T follicular helper cell (primary cell): ENCODE data around the gene RUFY3.
"Not testable (repeated sequence)": the region's sequence is repeated elsewhere in the genome, so short reads cannot be mapped to it uniquely, and the experiment has no call there.

Source experiments
- DNase-seq: peaks from one replicate; pipeline ENCODE4 v3.0.0-alpha.2; 2020; ENCODE audit warnings: low read depth

Gene RUFY3

DNA sequence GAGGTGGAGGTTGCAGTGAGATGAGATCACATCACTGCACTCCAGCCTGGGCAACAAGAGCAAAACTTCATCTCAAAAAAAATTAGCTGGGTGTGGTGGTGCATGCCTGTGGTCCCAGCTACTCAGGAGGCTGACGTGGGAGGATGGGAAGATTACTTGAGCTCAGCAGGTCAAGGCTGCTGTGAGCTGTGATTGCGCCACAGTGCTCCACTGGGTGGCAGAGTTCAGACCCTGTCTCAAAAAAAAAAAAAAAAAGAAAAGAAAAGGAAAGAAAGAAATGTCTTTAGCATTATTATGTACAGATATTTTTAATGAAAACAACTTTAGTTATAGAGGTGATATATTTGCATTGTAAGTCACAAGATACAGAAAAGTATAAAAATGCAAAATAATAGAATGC is 14.2 kb downstream of the RUFY3 start:
- peak; percentile 12 for DNase-seq

DNA sequence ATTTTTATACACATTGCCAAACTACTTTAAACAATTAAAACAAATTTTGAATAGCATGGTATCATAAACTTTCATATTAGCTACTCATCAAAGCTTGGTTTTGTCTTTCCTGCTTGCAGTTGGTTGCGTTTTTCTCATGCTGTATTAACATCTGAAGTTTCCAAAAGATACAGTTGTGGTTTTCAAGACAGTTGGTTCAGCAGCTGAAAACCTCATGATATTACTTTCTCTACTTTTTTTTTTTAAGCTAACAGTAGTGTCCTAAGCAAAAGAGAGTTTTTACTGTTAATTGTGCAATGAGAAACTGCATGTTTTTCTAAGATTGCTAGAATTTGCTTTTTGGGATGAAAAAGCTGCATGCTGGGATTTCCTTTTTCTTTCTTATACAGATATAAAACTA is 15.2 kb downstream of the RUFY3 start:
- no peak for DNase-seq

DNA sequence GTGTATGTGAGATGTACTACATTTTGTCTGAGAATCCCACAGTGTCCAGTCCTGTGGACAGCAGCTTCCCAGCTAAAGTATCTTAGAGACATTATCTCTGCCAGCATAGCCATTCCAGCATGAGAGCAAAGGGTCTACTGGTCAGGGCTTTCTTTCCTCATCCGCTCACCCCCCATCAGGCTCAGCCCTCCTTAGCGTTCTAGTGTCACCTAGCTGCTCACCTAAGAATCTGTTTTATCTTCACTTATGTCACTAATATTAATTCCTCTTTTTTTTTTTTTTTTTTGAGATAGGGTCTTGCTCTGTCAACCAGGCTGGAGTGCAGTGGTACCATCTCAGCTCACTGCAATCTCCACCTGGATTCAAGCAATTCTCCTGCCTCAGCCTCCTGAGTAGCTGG is 15.6 kb downstream of the RUFY3 start:
- DNase-seq = no peak

DNA sequence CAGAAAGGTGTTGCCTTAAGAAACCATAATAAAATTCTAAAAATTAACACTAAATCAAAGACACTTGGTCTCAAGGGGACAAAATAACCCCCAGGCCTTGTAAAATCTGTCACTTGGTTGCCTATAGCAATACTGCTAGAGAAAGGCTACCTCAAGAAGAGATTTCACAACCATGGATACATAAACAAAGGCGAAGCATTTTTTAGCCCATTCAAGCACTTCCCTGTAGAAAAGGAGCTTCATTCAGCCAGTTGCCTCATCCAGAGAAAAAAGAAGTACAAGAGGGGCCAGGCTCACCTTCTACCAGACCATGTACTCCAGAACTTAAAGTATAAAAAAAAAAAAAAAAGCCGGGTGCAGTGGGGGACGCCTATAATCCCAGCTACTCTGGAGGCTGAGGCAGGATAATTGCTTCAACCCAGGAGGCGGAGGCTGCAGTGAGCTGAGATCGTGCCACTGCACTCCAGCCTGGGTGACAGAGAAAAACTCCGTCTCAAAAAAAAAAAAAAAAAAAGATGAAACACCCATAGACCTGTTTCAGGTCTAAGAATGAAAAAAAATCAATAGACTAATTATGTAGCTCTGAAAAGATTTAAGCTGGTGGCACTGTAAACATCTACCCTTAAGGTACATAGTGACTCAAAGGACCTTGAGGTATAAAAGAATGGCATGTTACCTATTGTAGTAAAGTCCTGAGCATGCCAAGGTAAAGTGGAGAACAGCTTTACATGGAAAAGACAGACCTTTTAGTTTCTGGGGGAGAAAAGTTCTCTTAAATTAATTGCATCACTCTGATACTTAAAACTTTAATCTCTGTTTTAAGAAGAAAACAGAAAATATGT is 18.0 kb downstream of the RUFY3 start:
- DNase-seq = no peak

DNA sequence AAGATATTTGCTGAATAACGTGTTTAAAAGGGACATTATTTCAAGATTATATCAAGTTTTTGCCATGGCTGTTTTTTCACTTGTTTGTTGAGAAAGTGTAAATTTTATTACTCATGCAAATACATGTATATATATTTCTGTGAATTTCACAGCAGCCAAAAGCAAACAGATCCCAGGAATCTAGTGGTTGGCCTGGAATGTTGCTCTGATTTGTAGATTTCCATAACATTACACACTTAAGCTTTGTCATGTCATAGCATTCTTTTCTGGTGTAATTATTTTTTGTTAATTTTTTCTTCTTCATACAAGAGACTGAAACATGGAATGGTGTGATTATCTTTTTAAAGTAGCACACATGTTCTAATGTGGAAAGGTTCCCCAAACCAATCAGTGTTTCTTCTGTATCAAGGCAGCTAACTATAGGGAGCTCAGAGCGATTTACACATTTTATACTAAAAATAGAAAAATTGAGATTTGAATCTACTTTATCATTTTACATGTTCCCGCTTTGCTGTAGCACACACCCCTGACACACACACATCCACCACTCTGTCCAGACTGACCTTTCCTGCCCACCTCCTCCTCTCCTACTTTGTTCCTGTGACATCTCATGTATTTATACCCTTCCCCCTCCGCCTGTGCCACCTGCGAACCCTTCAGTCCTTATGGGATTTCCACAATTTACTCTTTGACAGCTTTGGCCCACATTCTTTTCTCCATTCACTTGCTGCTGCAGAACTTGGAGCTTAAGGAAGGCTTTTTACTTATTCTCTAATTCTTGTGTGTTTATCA is 20.3 kb downstream of the RUFY3 start:
- DNase-seq = no peak

DNA sequence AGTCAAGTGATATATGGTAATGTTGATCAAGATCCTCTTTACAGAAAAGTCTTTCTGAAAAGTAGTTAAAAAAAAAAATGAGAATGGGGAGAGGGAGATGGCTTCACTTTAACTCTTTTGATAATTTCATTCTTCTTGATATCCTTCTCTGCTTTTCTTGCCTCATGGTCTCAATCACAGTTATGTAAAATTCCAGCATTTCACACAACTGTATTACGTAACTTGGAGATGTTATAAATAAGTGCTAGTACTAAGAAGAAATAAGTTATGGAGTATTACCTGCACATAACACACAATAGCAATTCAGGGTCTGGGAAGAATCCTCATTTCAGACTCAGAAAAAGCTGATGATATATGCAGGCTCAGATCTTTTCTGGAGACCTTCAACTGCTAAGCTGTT is 22.0 kb downstream of the RUFY3 start:
- DNase-seq = no peak

DNA sequence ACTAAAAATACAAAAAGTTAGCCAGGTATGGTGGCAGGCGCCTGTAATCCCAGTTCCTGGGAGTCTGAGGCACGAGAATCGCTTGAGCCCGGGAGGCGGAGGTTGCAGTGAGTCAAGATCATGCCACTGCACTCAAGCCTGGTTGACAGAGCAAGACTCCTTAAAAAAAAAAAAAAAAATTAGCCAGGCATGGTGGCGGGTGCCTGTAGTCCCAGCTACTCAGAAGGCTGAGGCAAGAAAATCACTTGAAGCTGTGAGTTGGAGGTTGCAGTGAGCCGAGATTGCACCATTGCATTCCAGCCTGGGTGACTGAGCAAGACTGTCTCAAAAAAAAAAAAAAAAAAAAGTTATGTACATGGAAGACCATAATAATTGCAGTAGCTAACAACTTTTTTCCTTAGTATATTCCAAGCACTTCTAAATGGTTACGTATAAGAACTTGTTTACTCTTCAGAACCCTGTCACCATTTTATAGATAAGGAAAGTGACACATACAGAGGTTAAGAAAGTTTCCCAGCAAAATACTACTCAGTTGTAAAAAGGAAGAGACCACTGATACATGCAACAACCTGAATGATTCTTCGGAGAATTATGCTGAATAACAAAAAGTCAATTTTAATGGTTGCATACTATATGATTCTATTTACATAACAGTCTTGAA is 24.5 kb downstream of the RUFY3 start:
- DNase-seq = no peak

DNA sequence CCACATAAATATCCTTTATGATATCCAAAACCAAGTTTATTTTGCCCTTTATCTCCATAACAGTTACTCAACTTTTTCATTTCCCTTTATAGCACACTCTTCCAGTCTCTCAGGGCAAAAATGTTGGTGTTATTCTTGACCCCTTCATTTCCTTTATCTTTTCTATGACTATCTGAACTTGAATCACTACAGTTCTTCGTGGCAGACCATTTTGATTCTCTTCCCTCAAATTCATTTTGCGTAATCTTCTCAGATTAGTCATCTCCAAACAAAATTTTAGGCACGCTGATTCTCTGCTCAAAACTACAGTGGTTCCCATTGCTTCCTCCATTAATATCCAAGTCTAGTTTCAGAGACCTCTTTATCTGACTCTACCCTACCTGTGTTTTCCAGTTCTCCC is 26.1 kb downstream of the RUFY3 start:
- no peak for DNase-seq

DNA sequence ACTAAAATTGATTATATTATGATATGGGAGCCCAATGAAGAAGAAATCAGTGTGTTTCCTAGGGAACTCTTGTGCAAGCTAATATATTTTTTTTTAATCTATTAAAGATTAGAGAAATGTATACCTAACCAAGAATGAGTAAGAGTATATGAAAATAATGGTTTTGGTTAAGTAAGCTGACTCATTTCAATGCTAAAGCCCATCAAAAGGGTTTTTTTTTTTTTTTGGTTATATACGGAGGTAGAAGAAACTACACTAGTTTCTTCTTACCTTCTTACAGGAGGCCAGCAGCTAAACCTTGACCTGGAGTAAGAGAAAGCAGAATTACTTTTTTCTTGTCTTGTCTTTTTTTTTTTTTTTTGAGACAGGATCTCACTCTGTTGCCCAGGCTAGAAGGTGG is 27.5 kb downstream of the RUFY3 start:
- no peak for DNase-seq

DNA sequence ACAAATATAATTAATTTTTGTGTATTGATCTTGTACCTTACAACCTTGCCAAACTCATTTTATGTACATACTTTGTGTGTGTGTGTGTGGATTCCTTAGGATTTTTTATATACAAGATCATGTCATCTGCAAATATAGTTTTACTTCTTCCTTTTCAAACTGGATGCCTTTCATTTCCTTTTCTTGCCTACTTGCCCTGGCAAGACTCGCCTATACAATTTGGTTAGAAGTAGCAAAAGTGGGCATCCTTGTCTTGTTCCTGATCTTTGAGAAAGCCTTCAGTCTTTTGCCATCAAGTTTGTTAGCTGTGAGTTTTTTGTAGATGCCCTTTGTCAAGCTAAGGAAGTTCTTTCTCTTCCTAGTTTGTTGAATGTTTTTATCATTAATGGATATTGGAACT is 30.5 kb downstream of the RUFY3 start:
- DNase-seq = no peak

GRCh38 chr4:70753630-70754029 is 31.9 kb downstream of the RUFY3 start:
- no peak for DNase-seq

GRCh38 chr4:70754470-70754869 is 32.7 kb downstream of the RUFY3 start:
- DNase-seq = no peak

DNA sequence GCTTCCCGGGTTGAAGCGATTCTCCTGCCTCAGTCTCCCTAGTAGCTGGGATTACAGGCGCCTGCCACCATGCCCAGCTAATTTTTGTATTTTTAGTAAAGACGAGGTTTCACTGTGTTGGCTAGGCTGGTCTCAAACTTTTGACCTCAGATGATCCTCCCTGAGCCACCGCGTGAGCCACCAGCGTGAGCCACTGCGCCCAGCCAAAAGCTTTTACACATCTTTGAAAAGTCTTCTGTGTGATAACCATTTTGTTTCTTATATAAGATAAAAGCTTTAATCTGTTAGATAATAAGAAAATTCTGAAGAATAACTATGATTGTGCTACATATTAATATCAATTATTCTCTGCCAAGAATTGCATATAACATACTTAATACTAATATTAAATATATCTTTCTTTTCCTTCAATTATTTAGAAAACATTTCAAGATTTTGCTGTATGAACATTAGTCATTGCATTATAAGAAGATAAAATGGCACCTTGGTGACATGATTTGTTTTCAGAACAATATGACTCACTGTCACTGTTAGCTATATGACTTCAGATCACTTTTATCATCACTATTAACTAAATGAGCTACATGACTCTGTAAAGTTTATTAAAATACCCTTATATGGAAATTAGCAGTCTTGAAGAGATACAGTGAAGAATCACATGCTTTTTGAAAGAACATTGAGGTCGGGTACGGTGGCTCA is 33.4 kb downstream of the RUFY3 start:
- DNase-seq = no peak

GRCh38 chr4:70759126-70759525 is 37.4 kb downstream of the RUFY3 start:
- DNase-seq = no peak

DNA sequence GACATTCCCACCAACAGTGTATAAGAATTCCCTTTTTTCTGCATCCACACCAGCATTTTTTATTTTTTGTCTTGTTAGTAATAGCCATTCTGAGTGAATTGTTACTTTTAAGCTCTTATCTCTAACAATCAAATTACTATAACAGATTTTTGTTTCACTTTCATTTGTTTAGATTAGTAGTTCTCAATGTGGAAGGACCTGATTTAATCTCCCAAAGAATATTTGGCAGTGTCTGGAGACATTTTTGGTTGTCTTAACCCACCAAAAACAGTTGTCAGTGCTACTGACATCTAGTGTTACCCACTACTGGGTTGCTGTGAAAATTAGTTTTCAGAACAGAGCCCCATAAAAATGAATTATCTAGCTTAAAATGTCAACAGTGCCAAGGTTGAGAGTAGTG is 37.9 kb downstream of the RUFY3 start:
- no peak for DNase-seq

- no peak for DNase-seq
These were observed 38.9 kb downstream of the RUFY3 start for GRCh38 chr4:70760662-70761061.

GRCh38 chr4:70761276-70761816 is 39.6 kb downstream of the RUFY3 start:
- DNase-seq = no peak

DNA sequence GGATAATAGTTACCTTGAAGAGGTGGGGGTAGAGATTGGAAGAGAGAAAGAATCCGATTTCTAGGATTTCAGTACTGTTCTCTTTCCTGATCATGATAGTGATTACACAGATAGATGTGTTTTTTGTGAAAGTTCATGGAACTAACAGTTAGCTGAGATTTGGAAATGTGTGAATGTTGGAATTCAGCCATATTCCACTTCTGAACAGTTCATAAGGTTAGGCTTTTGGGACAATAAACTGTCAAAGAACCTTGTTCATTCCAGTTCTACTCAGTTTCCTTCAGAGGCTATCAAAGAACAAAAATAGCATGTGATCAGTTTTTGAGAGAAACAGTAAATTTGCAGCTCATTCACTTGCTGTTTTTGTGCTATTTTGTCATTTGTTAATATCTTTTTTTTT is 43.6 kb downstream of the RUFY3 start:
- DNase-seq = no peak

- DNase-seq = no peak
These were observed 46.7 kb downstream of the RUFY3 start for GRCh38 chr4:70768301-70768948.

DNA sequence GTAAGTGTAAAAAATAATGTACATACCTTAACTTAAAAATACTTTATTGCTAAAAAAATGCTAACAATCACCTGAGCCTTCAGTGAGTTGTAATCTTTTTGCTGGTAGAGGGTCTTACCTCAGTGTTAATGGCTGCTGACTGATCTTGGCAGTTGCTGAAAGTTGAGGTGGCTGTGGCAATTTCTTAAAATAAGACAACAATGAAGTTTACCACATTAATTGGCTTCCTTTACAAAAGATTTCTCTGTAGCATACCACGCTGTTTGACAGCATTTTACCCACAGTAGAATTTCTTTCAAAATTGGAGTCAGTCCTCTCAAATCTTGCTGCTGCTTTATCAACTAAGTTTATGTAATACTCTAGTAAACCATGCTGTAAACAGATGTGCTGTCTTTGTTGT is 47.6 kb downstream of the RUFY3 start:
- DNase-seq = not testable (repeated sequence)

DNA sequence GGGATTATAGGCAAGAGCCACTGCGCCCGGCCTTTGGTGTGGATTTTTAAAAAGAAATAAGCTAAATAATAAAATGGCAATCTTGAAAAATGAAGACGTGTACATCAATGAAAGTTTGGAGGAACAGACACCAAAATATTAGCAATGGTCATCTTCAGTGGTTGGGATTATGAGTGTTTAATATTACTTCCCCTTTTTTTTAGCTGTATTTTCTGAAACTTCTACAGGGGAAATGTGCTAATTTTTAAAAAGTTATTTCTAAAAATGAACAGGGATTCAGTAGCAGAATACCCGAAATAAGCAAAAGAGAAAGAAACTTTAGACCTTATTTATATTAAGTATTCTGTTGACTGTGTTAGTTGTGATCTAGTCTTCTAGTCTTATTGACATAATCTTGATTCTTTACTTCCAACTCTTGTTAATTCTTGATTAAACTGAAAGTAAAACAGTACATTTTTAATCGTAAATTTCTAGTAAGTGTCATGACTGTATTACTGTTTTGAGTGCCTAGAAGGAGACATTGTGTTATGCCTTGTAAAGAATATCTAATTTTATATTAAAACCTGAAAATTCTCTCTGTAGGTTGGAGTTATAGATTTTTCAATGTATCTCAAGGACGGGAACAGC is 51.3 kb downstream of the RUFY3 start:
- no peak for DNase-seq
